ENCODE results near the gene MAEA. TPM values are rescaled to one million over a fixed set of nuclear protein-coding genes. Genes with fewer than 3 reads are reported as not detected.

The MAEA gene
- total RNA-seq, 1 donor from 2014 or later = 24.5 TPM

DNA sequence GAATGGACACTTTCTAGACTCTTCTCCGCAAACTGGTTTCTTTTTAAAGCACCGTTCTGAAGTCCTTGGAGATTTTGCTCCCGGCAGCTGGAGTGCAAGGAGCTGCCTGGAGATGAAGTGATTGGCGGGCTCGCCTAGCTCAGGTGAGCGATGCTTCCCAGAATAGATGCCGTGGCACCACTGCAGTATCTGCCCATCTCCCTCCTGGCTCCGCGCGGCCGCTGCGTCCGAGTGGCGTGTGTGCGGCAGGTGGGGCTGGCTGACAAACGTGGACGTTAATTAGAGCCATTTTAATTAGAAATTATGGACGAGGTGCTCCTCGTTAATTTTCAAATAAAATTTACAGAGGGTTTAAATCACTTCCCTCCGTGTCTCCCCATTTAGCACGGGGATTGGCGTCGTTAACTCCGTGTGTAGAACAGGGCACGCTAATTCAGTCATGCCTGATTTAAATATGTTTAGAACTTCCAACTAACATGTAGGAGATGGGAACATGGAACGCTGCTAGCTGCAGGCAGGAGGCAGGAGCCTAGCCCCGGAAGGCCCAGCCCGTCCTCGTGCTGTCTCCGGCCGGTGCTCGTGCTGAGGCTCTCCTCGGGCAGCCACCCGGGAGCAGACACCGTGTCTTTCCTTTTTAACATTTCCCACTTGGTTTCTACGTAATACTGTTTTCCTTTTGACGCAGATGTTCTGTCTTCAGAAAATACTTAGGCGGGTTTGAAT is 68.9 kb downstream of the MAEA start:
- Histone ChIP-seq H3K27ac (ENCODE audit: low read depth, low read length) (no peak overlapping the region), H3K36me3 (ENCODE audit: control insufficient read depth in 3 of 3, insufficient read depth in 3 of 3, low read length in 3 of 3) (peaks cover 10 to 25% (median 15%) of the 10 kb centered on the region in 3 donors), H3K27me3 (ENCODE audit: control insufficient read depth in 3 of 3, insufficient read depth in 3 of 3, low read length in 3 of 3) (no peaks in the 10 kb centered on the region), H3K4me3 (ENCODE audit: low read length in 3 of 3) (no peak overlapping the region), H3K4me1 (ENCODE audit: control insufficient read depth in 3 of 3, insufficient read depth in 3 of 3, low read length in 3 of 3) (peaks cover 0 to 12% (median 3%) of the 10 kb centered on the region in 3 donors), H3K9me3 (ENCODE audit: control insufficient read depth in 3 of 3, low read length in 3 of 3) (no peaks in the 10 kb centered on the region), H3K9ac (ENCODE audit: low read depth in 1 of 3, low read length in 3 of 3) (no peak overlapping the region)

DNA sequence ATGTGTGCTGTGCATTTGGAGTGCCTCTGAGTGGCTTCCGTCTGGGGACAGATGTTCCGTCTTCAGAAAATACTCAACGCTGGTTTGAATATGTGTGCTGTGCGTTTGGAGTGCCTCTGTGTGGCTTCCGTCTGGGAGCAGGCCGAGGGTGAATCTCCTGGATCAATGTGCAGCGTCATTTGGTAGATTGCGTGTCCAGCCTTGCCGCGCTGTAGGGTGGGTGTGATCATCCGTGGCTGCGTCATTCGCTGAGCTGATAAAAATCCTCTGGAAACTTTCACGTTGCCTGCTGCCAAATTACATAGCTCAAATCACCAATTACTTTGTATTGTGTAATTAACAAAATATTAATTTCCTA is 69.4 kb downstream of the MAEA start:
- H3K27ac ChIP-seq (ENCODE audit: low read depth, low read length) = no peak overlapping the region
- peaks cover 10 to 25% (median 15%) of the 10 kb centered on the region in 3 donors for H3K36me3 ChIP-seq (ENCODE audit: control insufficient read depth in 3 of 3, insufficient read depth in 3 of 3, low read length in 3 of 3)
- no peaks in the 10 kb centered on the region for H3K9me3 ChIP-seq (ENCODE audit: control insufficient read depth in 3 of 3, low read length in 3 of 3)
- no peaks in the 10 kb centered on the region for H3K27me3 ChIP-seq (ENCODE audit: control insufficient read depth in 3 of 3, insufficient read depth in 3 of 3, low read length in 3 of 3)
- no peak overlapping the region for H3K9ac ChIP-seq (ENCODE audit: low read depth in 1 of 3, low read length in 3 of 3)
- H3K4me3 ChIP-seq (ENCODE audit: low read length in 3 of 3) = no peak overlapping the region
- H3K4me1 ChIP-seq (ENCODE audit: control insufficient read depth in 3 of 3, insufficient read depth in 3 of 3, low read length in 3 of 3) = peaks cover 0 to 12% (median 3%) of the 10 kb centered on the region in 3 donors

DNA sequence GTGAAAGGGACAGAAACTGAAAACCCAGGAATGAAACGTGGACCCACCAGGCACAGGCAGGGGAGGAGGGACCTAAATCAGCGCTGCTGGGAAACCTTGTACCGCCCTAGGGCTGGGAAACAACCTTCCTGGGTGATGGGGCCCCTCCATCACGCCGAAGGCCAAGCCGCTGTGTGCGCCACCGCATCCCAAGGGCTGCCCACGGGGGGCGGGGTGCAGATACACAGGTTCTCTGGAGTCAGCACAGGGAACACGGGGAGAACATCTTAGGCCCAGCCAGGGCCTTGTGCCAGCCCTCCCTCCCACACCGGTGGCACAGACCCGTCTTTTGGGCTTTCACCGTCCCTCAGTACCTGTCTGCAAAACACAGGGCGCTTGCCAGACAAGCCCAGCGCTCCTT is 70.3 kb downstream of the MAEA start:
- Histone ChIP-seq H3K4me1 (ENCODE audit: control insufficient read depth in 3 of 3, insufficient read depth in 3 of 3, low read length in 3 of 3) (peaks cover 0 to 12% (median 3%) of the 10 kb centered on the region in 3 donors), H3K27me3 (ENCODE audit: control insufficient read depth in 3 of 3, insufficient read depth in 3 of 3, low read length in 3 of 3) (no peaks in the 10 kb centered on the region), H3K4me3 (ENCODE audit: low read length in 3 of 3) (no peak overlapping the region), H3K27ac (ENCODE audit: low read depth, low read length) (no peak overlapping the region), H3K9ac (ENCODE audit: low read depth in 1 of 3, low read length in 3 of 3) (no peak overlapping the region), H3K9me3 (ENCODE audit: control insufficient read depth in 3 of 3, low read length in 3 of 3) (no peaks in the 10 kb centered on the region), H3K36me3 (ENCODE audit: control insufficient read depth in 3 of 3, insufficient read depth in 3 of 3, low read length in 3 of 3) (peaks cover 10 to 20% (median 13%) of the 10 kb centered on the region in 3 donors)

DNA sequence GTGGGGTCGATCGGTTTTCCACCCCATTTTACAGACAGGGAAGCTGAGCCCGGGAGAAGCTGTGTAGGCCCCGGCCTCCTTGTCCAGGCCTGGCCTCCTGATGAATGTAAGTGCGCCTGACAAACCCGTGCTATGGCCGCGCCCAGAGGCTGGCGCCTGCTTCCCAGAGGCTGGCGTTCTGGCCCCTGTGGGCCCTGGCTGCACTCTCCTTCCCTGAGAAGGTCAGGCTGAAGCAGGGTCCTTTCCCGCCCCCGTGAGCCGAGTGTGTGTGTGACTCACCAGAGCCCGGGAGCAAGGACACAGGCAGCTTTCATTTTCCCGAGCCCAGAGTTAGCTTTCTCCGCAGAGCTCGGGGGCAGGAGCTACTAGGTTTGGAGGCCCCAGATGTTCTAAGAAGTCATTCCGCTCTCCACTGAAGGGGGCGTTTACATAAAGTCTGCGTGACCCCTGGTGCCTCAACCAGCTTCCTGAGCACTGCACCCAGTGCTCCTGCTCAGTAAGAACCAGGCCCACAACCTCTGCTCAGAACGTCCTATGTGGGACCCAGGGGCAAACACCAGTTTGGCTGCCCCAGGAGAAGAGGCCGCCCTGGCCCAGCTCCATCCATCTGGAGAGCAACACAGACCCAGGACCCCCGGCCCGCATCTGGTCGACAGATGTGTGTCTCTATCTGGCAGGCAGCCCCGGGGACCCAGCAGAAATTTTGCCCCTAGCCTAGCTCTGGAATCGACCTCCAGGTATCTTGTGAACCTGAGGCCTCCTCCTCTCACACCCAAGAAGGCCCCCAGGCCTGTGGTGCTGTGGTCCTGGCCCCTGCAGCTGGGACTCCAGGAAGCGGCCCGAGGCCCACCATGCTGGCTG is 71.0 kb downstream of the MAEA start:
- no peak overlapping the region for H3K4me3 ChIP-seq (ENCODE audit: low read length in 3 of 3)
- no peaks in the 10 kb centered on the region for H3K9me3 ChIP-seq (ENCODE audit: control insufficient read depth in 3 of 3, low read length in 3 of 3)
- no peak overlapping the region for H3K27ac ChIP-seq (ENCODE audit: low read depth, low read length)
- H3K4me1 ChIP-seq (ENCODE audit: control insufficient read depth in 3 of 3, insufficient read depth in 3 of 3, low read length in 3 of 3) = peaks cover 0 to 12% (median 3%) of the 10 kb centered on the region in 3 donors
- H3K9ac ChIP-seq (ENCODE audit: low read depth in 1 of 3, low read length in 3 of 3) = no peak overlapping the region
- peaks cover 5 to 16% (median 9%) of the 10 kb centered on the region in 3 donors for H3K36me3 ChIP-seq (ENCODE audit: control insufficient read depth in 3 of 3, insufficient read depth in 3 of 3, low read length in 3 of 3)
- no peaks in the 10 kb centered on the region for H3K27me3 ChIP-seq (ENCODE audit: control insufficient read depth in 3 of 3, insufficient read depth in 3 of 3, low read length in 3 of 3)

DNA sequence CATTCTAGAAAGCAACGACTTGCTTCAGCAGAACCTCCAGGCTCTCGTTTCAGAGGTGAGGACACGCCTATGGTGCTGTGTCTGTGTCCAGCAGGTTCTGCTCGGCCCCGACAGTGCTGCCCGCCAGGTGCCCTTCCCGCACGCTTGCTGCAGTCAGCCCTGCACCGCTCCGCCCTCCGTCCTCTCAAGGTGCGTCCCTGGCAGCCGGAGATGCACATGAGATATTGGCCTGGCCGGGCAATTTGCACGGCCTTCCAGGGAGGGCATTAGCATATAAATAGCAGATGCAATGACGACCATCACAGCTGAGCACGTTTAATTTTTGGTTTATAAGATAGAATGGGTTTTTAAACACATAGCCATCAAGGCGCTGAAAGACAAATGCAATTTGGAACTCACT is 71.7 kb downstream of the MAEA start:
- H3K27me3 ChIP-seq (ENCODE audit: control insufficient read depth in 3 of 3, insufficient read depth in 3 of 3, low read length in 3 of 3) = no peaks in the 10 kb centered on the region
- H3K27ac ChIP-seq (ENCODE audit: low read depth, low read length) = no peak overlapping the region
- no peak overlapping the region for H3K9ac ChIP-seq (ENCODE audit: low read depth in 1 of 3, low read length in 3 of 3)
- H3K4me1 ChIP-seq (ENCODE audit: control insufficient read depth in 3 of 3, insufficient read depth in 3 of 3, low read length in 3 of 3) = peaks cover 0 to 6% (median under 1%) of the 10 kb centered on the region in 3 donors
- H3K4me3 ChIP-seq (ENCODE audit: low read length in 3 of 3) = no peak overlapping the region
- H3K9me3 ChIP-seq (ENCODE audit: control insufficient read depth in 3 of 3, low read length in 3 of 3) = no peaks in the 10 kb centered on the region
- H3K36me3 ChIP-seq (ENCODE audit: control insufficient read depth in 3 of 3, insufficient read depth in 3 of 3, low read length in 3 of 3) = peaks cover 6 to 14% (median 7%) of the 10 kb centered on the region in 3 donors

DNA sequence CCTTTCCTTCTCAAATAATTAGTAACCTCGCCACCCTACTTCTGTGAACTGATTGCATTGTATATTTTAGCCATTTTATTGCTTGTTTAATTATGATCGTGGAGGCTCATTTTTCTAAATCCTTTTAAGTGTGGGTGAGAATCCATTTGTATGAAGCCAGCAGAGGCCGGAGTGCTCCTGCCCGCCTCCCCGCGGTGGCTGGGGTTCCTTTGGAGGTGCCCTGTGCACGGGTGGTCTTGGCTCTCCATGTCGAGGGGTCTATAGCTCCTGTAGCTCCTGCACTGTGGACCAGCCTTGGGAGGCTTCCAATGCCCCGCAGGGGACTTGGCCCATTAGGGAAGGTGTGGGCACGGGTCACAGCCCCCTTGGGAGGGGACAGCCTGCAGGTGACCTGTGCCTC is 72.4 kb downstream of the MAEA start:
- Histone ChIP-seq H3K27me3 (ENCODE audit: control insufficient read depth in 3 of 3, insufficient read depth in 3 of 3, low read length in 3 of 3) (no peaks in the 10 kb centered on the region), H3K9me3 (ENCODE audit: control insufficient read depth in 3 of 3, low read length in 3 of 3) (no peaks in the 10 kb centered on the region), H3K4me3 (ENCODE audit: low read length in 3 of 3) (no peak overlapping the region), H3K36me3 (ENCODE audit: control insufficient read depth in 3 of 3, insufficient read depth in 3 of 3, low read length in 3 of 3) (peaks cover 6 to 17% (median 12%) of the 10 kb centered on the region in 3 donors), H3K27ac (ENCODE audit: low read depth, low read length) (no peak overlapping the region), H3K4me1 (ENCODE audit: control insufficient read depth in 3 of 3, insufficient read depth in 3 of 3, low read length in 3 of 3) (peaks cover 0 to 6% (median 0%) of the 10 kb centered on the region in 3 donors), H3K9ac (ENCODE audit: low read depth in 1 of 3, low read length in 3 of 3) (no peak overlapping the region)

DNA sequence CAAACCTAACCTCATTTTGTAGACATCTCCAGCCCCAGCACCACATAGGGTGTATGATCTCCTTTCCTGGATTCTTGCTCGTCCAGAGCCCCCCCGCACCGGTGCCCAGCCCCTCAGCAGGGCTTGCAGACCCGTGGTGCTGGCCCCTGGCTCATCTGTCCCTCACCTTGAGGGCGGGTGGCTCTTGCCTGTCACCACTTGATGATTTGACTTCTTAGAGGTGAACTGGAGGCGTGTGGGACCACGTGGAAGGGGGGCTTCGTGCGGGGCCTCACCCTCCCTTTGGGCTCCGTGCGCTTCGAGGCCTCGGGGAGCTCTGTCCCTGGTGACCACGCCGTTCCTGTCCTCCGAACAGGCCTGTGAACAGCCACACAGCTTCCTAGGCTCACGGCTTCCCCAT is 72.8 kb downstream of the MAEA start:
- H3K9ac ChIP-seq (ENCODE audit: low read depth in 1 of 3, low read length in 3 of 3) = no peak overlapping the region
- H3K36me3 ChIP-seq (ENCODE audit: control insufficient read depth in 3 of 3, insufficient read depth in 3 of 3, low read length in 3 of 3) = peaks cover 6 to 17% (median 13%) of the 10 kb centered on the region in 3 donors
- no peaks in the 10 kb centered on the region for H3K27me3 ChIP-seq (ENCODE audit: control insufficient read depth in 3 of 3, insufficient read depth in 3 of 3, low read length in 3 of 3)
- no peaks in the 10 kb centered on the region for H3K9me3 ChIP-seq (ENCODE audit: control insufficient read depth in 3 of 3, low read length in 3 of 3)
- H3K4me3 ChIP-seq (ENCODE audit: low read length in 3 of 3) = no peak overlapping the region
- H3K27ac ChIP-seq (ENCODE audit: low read depth, low read length) = no peak overlapping the region
- peaks cover 0 to 3% (median 0%) of the 10 kb centered on the region in 3 donors for H3K4me1 ChIP-seq (ENCODE audit: control insufficient read depth in 3 of 3, insufficient read depth in 3 of 3, low read length in 3 of 3)

DNA sequence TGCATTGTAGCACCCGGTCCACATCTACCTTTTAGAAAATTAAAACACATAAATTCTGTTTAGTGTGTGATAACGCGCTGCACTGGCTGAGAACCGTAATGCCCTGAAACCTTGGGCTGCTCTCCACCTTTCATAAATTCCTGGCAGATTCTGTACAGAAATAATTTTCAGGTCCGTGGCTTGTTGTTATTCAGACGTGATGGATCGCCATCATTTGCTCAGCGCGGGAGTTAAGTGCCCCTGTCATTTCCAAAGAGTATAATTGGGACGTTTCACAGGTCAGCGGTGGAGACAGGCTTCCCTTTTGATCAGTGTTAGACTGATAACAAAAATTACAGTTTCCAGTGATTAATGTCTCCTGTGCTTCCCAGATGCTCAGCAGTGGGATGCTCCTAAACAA is 73.8 kb downstream of the MAEA start:
- Histone ChIP-seq H3K4me3 (ENCODE audit: low read length in 3 of 3) (no peak overlapping the region), H3K9ac (ENCODE audit: low read depth in 1 of 3, low read length in 3 of 3) (no peak overlapping the region), H3K36me3 (ENCODE audit: control insufficient read depth in 3 of 3, insufficient read depth in 3 of 3, low read length in 3 of 3) (peaks cover 9 to 19% (median 17%) of the 10 kb centered on the region in 3 donors), H3K4me1 (ENCODE audit: control insufficient read depth in 3 of 3, insufficient read depth in 3 of 3, low read length in 3 of 3) (no peaks in the 10 kb centered on the region), H3K27me3 (ENCODE audit: control insufficient read depth in 3 of 3, insufficient read depth in 3 of 3, low read length in 3 of 3) (no peaks in the 10 kb centered on the region), H3K27ac (ENCODE audit: low read depth, low read length) (no peak overlapping the region), H3K9me3 (ENCODE audit: control insufficient read depth in 3 of 3, low read length in 3 of 3) (no peaks in the 10 kb centered on the region)

DNA sequence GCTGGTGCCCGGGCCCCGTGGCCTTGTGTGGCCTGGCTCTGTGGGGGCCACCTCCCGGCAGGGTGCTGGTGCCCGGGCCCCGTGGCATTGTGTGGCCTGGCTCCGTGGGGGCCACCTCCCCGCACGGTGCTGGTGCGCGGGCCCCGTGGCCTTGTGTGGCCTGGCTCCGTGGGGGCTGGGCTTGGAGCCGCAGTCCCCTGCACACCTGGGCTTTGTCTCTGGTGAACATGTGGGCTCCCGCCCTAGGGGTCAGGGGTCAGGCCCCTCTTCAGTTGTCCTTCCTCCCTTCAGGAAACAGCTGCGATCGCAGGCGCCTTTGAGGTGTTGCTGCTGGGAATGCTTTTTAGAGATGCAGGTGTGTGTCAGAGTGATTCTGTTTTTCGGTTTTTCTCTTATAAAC is 74.5 kb downstream of the MAEA start:
- Histone ChIP-seq H3K4me1 (ENCODE audit: control insufficient read depth in 3 of 3, insufficient read depth in 3 of 3, low read length in 3 of 3) (no peaks in the 10 kb centered on the region), H3K36me3 (ENCODE audit: control insufficient read depth in 3 of 3, insufficient read depth in 3 of 3, low read length in 3 of 3) (peaks cover 9 to 20% (median 16%) of the 10 kb centered on the region in 3 donors), H3K9me3 (ENCODE audit: control insufficient read depth in 3 of 3, low read length in 3 of 3) (no peaks in the 10 kb centered on the region), H3K9ac (ENCODE audit: low read depth in 1 of 3, low read length in 3 of 3) (no peak overlapping the region), H3K27ac (ENCODE audit: low read depth, low read length) (no peak overlapping the region), H3K27me3 (ENCODE audit: control insufficient read depth in 3 of 3, insufficient read depth in 3 of 3, low read length in 3 of 3) (no peaks in the 10 kb centered on the region), H3K4me3 (ENCODE audit: low read length in 3 of 3) (no peak overlapping the region)

DNA sequence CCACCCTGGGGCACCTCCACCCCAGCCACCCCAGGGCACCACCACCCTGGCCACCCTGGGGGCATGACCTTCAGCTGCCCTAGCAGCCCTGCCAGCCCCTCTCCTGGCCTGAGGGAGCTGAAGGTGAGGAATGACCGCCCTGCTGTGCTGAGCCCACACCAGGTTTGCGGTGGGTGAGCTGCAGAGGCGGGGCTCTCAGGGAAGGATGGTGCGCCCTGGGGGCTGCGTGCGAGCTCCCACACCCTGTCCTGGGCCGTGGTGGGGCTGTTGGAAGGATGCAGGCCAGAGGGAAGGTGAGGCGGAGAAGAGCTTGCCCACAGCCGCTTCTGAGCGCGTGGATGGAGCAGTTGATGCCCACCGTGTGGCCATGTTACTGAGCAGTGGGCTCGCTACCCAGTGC is 75.1 kb downstream of the MAEA start:
- H3K4me3 ChIP-seq (ENCODE audit: low read length in 3 of 3) = no peak overlapping the region
- H3K27ac ChIP-seq (ENCODE audit: low read depth, low read length) = no peak overlapping the region
- H3K36me3 ChIP-seq (ENCODE audit: control insufficient read depth in 3 of 3, insufficient read depth in 3 of 3, low read length in 3 of 3) = peaks cover 9 to 16% (median 16%) of the 10 kb centered on the region in 3 donors
- no peaks in the 10 kb centered on the region for H3K9me3 ChIP-seq (ENCODE audit: control insufficient read depth in 3 of 3, low read length in 3 of 3)
- H3K27me3 ChIP-seq (ENCODE audit: control insufficient read depth in 3 of 3, insufficient read depth in 3 of 3, low read length in 3 of 3) = no peaks in the 10 kb centered on the region
- H3K4me1 ChIP-seq (ENCODE audit: control insufficient read depth in 3 of 3, insufficient read depth in 3 of 3, low read length in 3 of 3) = no peaks in the 10 kb centered on the region
- no peak overlapping the region for H3K9ac ChIP-seq (ENCODE audit: low read depth in 1 of 3, low read length in 3 of 3)

Measured in skeletal muscle tissue (tissue), 4 donors.